WTC11 (cell line): ENCODE results near the gene ADAMTS12. TPM values are rescaled to one million over a fixed set of nuclear protein-coding genes. Genes with fewer than 3 reads are reported as not detected.

Source experiments
- ATAC-seq: fragments of 200-7000 bp; cut with Tn5 transposase; 2 replicates; pipeline ENCODE4 v1.10.0; 2021; ENCODE audit warnings: mild to moderate bottlenecking, moderate library complexity
- CTCF ChIA-PET: fragments of 300-600 bp; sonication (Branson Sonifier 250); formaldehyde crosslinking; loops from one replicate; lab custom pipeline; 2021; ENCODE audit warnings: antibody characterized with exemption; lab: Charles Lee
- POLR2A ChIA-PET: fragments of 350-600 bp; sonication (Branson Sonifier 250); formaldehyde crosslinking; loops from one replicate; lab custom pipeline; 2021; ENCODE audit warnings: antibody characterized with exemption; lab: Charles Lee
- DNase-seq: peaks from one replicate; pipeline ENCODE4 v3.0.0; 2021; ENCODE audit warnings: low spot score
- H3K27ac Mint-ChIP-seq: 2 replicates; pipeline ENCODE4 v1.8.0; 2021; ENCODE audit warnings: mixed read lengths
- H3K27me3 Mint-ChIP-seq: 2 replicates; pipeline ENCODE4 v1.8.0; 2021; ENCODE audit warnings: low read depth, mild to moderate bottlenecking, moderate library complexity, mixed read lengths
- H3K36me3 Mint-ChIP-seq: 2 replicates; pipeline ENCODE4 v1.8.0; 2021; ENCODE audit warnings: mixed read lengths
- H3K4me1 Mint-ChIP-seq: 2 replicates; pipeline ENCODE4 v1.8.0; 2022; ENCODE audit warnings: mixed read lengths
- H3K4me3 Mint-ChIP-seq: 2 replicates; pipeline ENCODE4 v1.8.0; 2021; ENCODE audit warnings: mild to moderate bottlenecking, moderate library complexity, mixed read lengths
- H3K9me3 Mint-ChIP-seq: 2 replicates; pipeline ENCODE4 v1.8.0; 2021; ENCODE audit warnings: mixed read lengths
- ARID4B ChIP-seq: sonication (generic); formaldehyde crosslinking; IDR thresholded peaks from 2 replicates; pipeline ENCODE4 v1.8.0; 2023; ENCODE audit warnings: missing genetic modification reagents, mild to moderate bottlenecking, borderline replicate concordance
- CREB1 ChIP-seq: sonication (generic); formaldehyde crosslinking; IDR thresholded peaks from 2 replicates; pipeline ENCODE4 v1.8.0; 2023; ENCODE audit warnings: mild to moderate bottlenecking, missing genetic modification reagents
- CTCF ChIP-seq: fragments of 200-600 bp; IDR thresholded peaks from 2 replicates; pipeline ENCODE4 v1.8.0; 2022; ENCODE audit warnings: antibody characterized with exemption
- GTF2I ChIP-seq: fragments of 250-450 bp; sonication (Bioruptor Pico); conservative IDR thresholded peaks from 2 replicates; pipeline ENCODE4 v1.4.0; 2021; ENCODE audit warnings: mild to moderate bottlenecking
- IRF2 ChIP-seq: sonication (generic); formaldehyde crosslinking; IDR thresholded peaks from 2 replicates; pipeline ENCODE4 v1.8.0; 2022; ENCODE audit warnings: low read depth, missing genetic modification reagents, borderline replicate concordance
- JAZF1 ChIP-seq: fragments of 250-450 bp; sonication (Bioruptor Pico); IDR thresholded peaks from 2 replicates; pipeline ENCODE4 v1.9.0; 2021; ENCODE audit warnings: moderate library complexity, mild to moderate bottlenecking, inconsistent platforms
- SMAD3 ChIP-seq: sonication (generic); formaldehyde crosslinking; IDR thresholded peaks from 2 replicates; pipeline ENCODE4 v1.8.0; 2022; ENCODE audit warnings: missing genetic modification reagents, mild to moderate bottlenecking, borderline replicate concordance
- TEAD1 ChIP-seq: sonication (generic); formaldehyde crosslinking; IDR thresholded peaks from 2 replicates; pipeline ENCODE4 v1.8.0; 2022; ENCODE audit warnings: mild to moderate bottlenecking, missing genetic modification reagents
- TEAD4 ChIP-seq: sonication (generic); formaldehyde crosslinking; IDR thresholded peaks from 2 replicates; pipeline ENCODE4 v1.8.0; 2022; ENCODE audit warnings: mild to moderate bottlenecking, missing genetic modification reagents
- ZNF416 ChIP-seq: fragments of 250-450 bp; sonication (Bioruptor Pico); IDR thresholded peaks from 2 replicates; pipeline ENCODE4 v1.9.0; 2021; ENCODE audit warnings: mild to moderate bottlenecking, inconsistent platforms
- ZNF425 ChIP-seq: fragments of 250-450 bp; sonication (Bioruptor Pico); conservative IDR thresholded peaks from 2 replicates; pipeline ENCODE4 v1.9.0; 2021; ENCODE audit warnings: mild to moderate bottlenecking
- total RNA-seq: library from RNA; stranded (reverse); gene quantifications from 3 replicates; pipeline ENCODE4 v1.2.3, GENCODE V29; 2021

The ADAMTS12 gene
- total RNA-seq, 1 experiment from 2014 or later: 13.5 TPM

GRCh38 chr5:33933723-33934169 lies 42.0 kb upstream of the ADAMTS12 start:
- POLR2A ChIA-PET: no interaction called here
- peaks cover 43% of the 10 kb centered on the region for H3K4me1 Mint-ChIP-seq
- TF ChIP-seq IRF2 (CRISPR knock-in tag): no peak
- no peak for TF ChIP-seq JAZF1
- no peaks in the 10 kb centered on the region for H3K9me3 Mint-ChIP-seq
- H3K36me3 Mint-ChIP-seq: no peaks in the 10 kb centered on the region
- CTCF ChIA-PET: interaction anchor here (1.1 to 3.2 kb wide), 10 partner anchors 9 to 542 kb away, joined by 3 to 57 read pairs (median 6); partner anchors contain the start of gene ADAMTS12
- no peak overlapping the region for H3K27ac Mint-ChIP-seq
- ATAC-seq (no peak), DNase-seq (no peak)
- H3K27me3 Mint-ChIP-seq: peaks cover 29% of the 10 kb centered on the region
- H3K4me3 Mint-ChIP-seq: no peak overlapping the region

- POLR2A ChIA-PET: interaction anchor here (0.6 kb wide), 1 partner anchor 491 kb away, joined by 3 read pairs; the partner anchor contains the start of gene TARS1
- peak overlapping the region; percentile 55 for H3K27ac Mint-ChIP-seq
- CTCF ChIA-PET: interaction anchor here (1.6 kb wide), 1 partner anchor 342 kb away, joined by 10 read pairs; no protein-coding TSS in a partner anchor
These were observed 39.3 kb upstream of the ADAMTS12 start for GRCh38 chr5:33931136-33931535.

More at GRCh38 chr5:33931136-33931535, 39.3 kb upstream of the ADAMTS12 start:
- DNase-seq (no peak), ATAC-seq (peak; percentile 46)
- Mint-ChIP-seq H3K27me3 (peaks cover 12% of the 10 kb centered on the region), H3K9me3 (no peaks in the 10 kb centered on the region), H3K4me3 (no peak overlapping the region), H3K4me1 (peaks cover 60% of the 10 kb centered on the region), H3K36me3 (no peaks in the 10 kb centered on the region)
- no peak for TF ChIP-seq GTF2I (CRISPR knock-in tag)
- no peak for TF ChIP-seq ZNF425
- no peak for TF ChIP-seq SMAD3
- TF ChIP-seq ARID4B (CRISPR knock-in tag): no peak
- TF ChIP-seq CTCF: no peak
- no peak for TF ChIP-seq TEAD1
- TF ChIP-seq CREB1 (CRISPR knock-in tag): no peak
- TF ChIP-seq ZNF416 (CRISPR knock-in tag): no peak
- TF ChIP-seq TEAD4: no peak
